ENCODE data around the gene SNX7.

DNA sequence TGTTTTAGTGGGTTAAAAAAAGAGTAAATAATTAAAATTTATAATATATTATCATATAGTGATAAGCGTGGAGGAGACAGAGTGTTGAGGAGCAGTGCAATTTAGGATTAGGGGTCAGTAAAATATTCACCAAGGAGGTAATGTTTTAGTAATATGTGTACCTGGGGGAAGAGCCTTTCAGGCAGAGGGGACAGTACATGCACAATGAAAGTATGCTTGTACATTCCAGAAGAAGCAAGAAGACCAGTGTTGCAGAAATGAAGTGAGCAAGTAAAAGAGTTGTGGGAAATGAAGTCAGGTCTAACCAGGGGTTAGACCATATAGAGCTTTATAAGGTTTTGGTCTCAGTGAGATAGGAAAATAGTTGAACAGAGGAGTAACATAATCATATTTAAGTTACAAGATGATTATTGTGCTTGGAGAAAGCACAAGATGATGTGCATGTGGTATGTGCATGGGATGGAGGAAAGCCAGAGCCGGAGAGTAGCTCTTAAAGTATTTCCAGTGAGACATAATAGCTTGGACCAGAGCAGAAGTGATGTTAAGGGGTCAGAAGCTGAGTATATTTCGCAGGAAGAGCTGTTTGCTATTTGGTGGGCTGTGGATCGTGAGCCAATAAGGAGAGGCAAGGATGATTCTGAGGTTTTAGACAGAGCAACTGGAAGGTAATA is 44.8 kb downstream of the SNX7 start:
- TF ChIP-seq ZNF565 (CRISPR knock-in tag; conservative IDR thresholded peaks at IDR 0.05; ENCODE audit: low read depth) (no peak), PPARA (CRISPR knock-in tag; IDR thresholded peaks at IDR 0.05; ENCODE audit: borderline replicate concordance) (no peak), OSR1 (CRISPR knock-in tag; IDR thresholded peaks at IDR 0.05) (no peak), ZC3H10 (CRISPR knock-in tag; IDR thresholded peaks at IDR 0.05) (no peak)
